ENCODE measurements around the gene SDCCAG8. TPM values are rescaled to one million over a fixed set of nuclear protein-coding genes. Genes with fewer than 3 reads are reported as not detected.

The SDCCAG8 gene
- total RNA-seq, 4 donors from 2014 or later, result 30.2 to 46.4 (median 36.7) TPM

DNA sequence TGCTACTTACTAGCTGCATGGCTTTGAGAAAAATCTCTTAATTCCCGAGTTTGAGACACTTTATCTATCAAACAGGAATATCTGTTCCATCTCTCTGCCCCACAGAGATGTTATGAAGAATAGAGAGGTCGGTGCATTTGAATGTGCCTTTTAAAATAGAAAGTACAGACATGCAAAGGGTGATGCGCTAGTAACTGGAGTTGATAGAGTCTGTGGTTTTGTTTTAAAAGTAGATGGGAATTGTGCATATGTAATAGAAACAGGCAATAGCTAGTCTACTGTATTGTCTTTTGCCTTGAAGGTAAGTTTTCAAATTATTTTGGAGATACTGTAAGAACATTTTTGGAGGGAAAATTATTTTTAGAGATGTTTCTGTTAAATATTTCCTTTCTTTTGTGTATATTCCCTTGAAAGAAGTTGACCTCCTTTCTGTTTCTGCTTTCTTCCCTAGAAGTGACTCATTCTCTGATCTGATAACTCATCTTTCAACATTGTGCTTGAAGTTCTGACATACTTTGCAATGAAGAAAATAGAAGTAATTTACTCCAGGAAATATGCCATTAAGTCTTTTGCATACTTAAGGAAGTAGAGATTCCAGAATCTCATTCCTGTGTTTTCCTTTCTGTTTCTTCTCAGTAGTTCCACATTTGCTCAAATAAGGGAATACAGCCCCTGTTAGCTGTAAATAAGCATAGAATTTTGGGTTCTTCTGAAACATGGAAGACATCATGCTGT lies 151.6 kb downstream of the SDCCAG8 start:
- Histone ChIP-seq H3K27ac (no peak overlapping the region), H3K9me3 (no peaks in the 10 kb centered on the region), H3K4me3 (no peak overlapping the region), H3K4me1 (no peaks in the 10 kb centered on the region), H3K27me3 (no peaks in the 10 kb centered on the region), H3K36me3 (peaks cover 0 to 6% of the 10 kb centered on the region in 2 donors)
- no peak for ATAC-seq
- WGBS, 2 donors (ENCODE audit: low coverage in 1 of 2), result 78 to 81% methylated on average over 3 of the region's 3 CpGs
- TF ChIP-seq EP300 (IDR thresholded peaks at IDR 0.05), result no peak
- TF ChIP-seq, protein P1, sequence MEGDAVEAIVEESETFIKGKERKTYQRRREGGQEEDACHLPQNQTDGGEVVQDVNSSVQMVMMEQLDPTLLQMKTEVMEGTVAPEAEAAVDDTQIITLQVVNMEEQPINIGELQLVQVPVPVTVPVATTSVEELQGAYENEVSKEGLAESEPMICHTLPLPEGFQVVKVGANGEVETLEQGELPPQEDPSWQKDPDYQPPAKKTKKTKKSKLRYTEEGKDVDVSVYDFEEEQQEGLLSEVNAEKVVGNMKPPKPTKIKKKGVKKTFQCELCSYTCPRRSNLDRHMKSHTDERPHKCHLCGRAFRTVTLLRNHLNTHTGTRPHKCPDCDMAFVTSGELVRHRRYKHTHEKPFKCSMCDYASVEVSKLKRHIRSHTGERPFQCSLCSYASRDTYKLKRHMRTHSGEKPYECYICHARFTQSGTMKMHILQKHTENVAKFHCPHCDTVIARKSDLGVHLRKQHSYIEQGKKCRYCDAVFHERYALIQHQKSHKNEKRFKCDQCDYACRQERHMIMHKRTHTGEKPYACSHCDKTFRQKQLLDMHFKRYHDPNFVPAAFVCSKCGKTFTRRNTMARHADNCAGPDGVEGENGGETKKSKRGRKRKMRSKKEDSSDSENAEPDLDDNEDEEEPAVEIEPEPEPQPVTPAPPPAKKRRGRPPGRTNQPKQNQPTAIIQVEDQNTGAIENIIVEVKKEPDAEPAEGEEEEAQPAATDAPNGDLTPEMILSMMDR (IDR thresholded peaks at IDR 0.05), result no peak
- TF ChIP-seq POLR2A (IDR thresholded peaks at IDR 0.05), result no peak
- no peak for TF ChIP-seq POLR2AphosphoS5 (IDR thresholded peaks at IDR 0.05)

DNA sequence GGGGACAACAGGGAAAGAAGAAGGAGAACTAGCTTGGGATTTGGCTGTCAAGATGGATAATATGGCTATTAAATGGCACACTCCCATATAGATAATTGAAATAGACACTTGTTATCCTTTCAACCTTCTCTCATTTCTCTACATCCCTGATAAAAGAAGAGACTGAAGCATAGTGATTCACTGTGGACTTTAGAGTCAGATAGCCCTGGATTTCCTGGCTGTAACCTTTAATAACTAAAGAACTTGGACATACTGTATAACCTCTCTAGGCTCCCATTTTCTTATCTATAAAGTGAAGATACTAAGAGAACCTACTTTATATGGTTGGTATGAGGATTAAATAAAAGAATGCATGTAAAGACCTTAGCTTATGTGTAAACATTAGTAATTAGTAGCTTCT lies 152.6 kb downstream of the SDCCAG8 start:
- H3K9me3 ChIP-seq, result no peaks in the 10 kb centered on the region
- TF ChIP-seq POLR2AphosphoS5 (IDR thresholded peaks at IDR 0.05) (no peak), POLR2A (IDR thresholded peaks at IDR 0.05) (no peak), EP300 (IDR thresholded peaks at IDR 0.05) (no peak)
- TF ChIP-seq, protein P1 (IDR thresholded peaks at IDR 0.05), result no peak
- H3K27me3 ChIP-seq, result no peaks in the 10 kb centered on the region
- H3K4me3 ChIP-seq, result no peak overlapping the region
- no peaks in the 10 kb centered on the region for H3K4me1 ChIP-seq
- H3K36me3 ChIP-seq, result peaks cover 0 to 6% of the 10 kb centered on the region in 2 donors
- ATAC-seq, result no peak
- no peak overlapping the region for H3K27ac ChIP-seq

DNA sequence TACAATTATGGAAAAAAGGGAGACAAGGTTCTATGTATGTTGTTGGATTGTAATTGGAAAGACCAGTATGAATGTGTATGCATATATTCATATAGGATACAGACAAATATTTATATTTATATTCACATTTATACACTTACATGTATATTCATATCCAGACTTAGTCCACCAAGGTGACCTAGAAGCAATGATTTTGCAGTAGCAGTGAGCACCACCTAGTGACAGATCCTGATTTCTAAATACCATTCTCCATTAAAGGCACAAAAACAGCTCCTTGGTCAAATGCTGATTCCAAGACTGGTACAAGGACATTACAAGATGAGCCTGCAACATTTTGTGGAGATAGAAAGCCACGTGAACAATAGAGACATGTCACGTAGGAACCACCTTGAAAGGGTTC lies 153.4 kb downstream of the SDCCAG8 start:
- Histone ChIP-seq H3K9me3 (no peaks in the 10 kb centered on the region), H3K36me3 (no peaks in the 10 kb centered on the region), H3K27ac (no peak overlapping the region), H3K4me3 (no peak overlapping the region), H3K4me1 (no peaks in the 10 kb centered on the region), H3K27me3 (no peaks in the 10 kb centered on the region)
- TF ChIP-seq EP300 (IDR thresholded peaks at IDR 0.05) (no peak), POLR2AphosphoS5 (IDR thresholded peaks at IDR 0.05) (no peak), POLR2A (IDR thresholded peaks at IDR 0.05) (no peak)
- TF ChIP-seq, protein P1 (IDR thresholded peaks at IDR 0.05), result no peak
- WGBS, 2 donors (ENCODE audit: low coverage in 1 of 2), result 88 to 92% methylated on average over 2 of the region's 2 CpGs
- ATAC-seq, result no peak

DNA sequence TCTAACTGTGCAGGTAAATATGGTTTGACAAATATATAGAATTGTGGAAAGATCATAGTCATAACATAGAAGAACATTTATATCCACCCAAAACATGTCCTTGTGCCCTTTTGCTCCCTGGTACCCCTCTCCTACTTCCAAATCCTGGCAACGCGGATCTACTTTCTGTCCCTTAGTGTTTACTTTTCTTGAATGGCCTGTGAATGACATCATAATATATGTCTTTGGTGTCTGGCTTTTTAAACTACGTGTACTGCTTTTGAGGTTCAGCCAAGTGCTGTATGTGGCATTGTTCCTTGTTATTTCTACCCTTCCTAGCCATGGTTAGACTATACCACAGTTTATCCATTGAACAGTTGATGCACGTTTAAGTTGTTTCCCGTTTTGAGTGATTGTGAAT lies 155.6 kb downstream of the SDCCAG8 start:
- H3K9me3 ChIP-seq, result no peaks in the 10 kb centered on the region
- 77 to 82% methylated on average over 5 of the region's 5 CpGs for WGBS, 2 donors (ENCODE audit: low coverage in 1 of 2)
- H3K27ac ChIP-seq, result no peak overlapping the region
- peaks cover 0 to 12% of the 10 kb centered on the region in 2 donors for H3K36me3 ChIP-seq
- ATAC-seq, result no peak
- TF ChIP-seq, protein P1 (IDR thresholded peaks at IDR 0.05), result no peak
- TF ChIP-seq EP300 (IDR thresholded peaks at IDR 0.05) (no peak), POLR2A (IDR thresholded peaks at IDR 0.05) (no peak), POLR2AphosphoS5 (IDR thresholded peaks at IDR 0.05) (no peak)
- H3K4me3 ChIP-seq, result no peak overlapping the region
- no peaks in the 10 kb centered on the region for H3K4me1 ChIP-seq
- H3K27me3 ChIP-seq, result no peaks in the 10 kb centered on the region

- no peak for TF ChIP-seq EP300 (IDR thresholded peaks at IDR 0.05)
- no peak for TF ChIP-seq POLR2A (IDR thresholded peaks at IDR 0.05)
- no peak for TF ChIP-seq POLR2AphosphoS5 (IDR thresholded peaks at IDR 0.05)
- TF ChIP-seq, protein P1 (IDR thresholded peaks at IDR 0.05), result no peak
- H3K4me1 ChIP-seq, result no peaks in the 10 kb centered on the region
- no peak overlapping the region for H3K27ac ChIP-seq
- no peak for ATAC-seq
- whole genome bisulfite sequencing, 2 donors (ENCODE audit: low coverage in 1 of 2), result 66 to 100% methylated on average over 2 to 5 of the region's 8 CpGs
- no peaks in the 10 kb centered on the region for H3K27me3 ChIP-seq
- no peak overlapping the region for H3K4me3 ChIP-seq
- H3K36me3 ChIP-seq, result peaks cover 0 to 26% of the 10 kb centered on the region in 2 donors
- no peaks in the 10 kb centered on the region for H3K9me3 ChIP-seq
Measured at GRCh38 chr1:243413431-243414151, 157.8 kb downstream of the SDCCAG8 start.

All from gastroesophageal sphincter (tissue), 4 donors.